ENCODE results near the gene KIF26B.

Gene KIF26B

DNA sequence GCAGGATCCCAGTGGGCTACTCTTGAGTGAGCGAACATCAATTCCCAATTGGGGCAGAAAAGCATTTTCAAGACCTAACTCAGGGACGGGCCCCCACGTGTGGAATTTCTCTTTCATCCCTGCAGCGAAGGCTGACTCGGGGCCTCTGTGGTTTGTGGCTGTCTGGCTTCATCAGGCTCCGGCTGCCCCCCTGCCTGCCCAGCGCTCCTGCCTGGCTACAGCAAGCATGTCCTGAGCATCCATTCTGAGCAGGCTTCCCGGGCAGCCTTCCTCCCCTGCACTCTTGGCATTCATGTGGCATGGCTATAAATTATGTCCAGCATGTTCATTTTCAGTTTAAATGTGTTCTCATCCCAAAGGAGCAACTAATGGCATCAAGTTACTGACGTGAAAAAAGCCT is 588.1 kb downstream of the KIF26B start:
- Histone ChIP-seq H3K9ac (ENCODE audit: low read length) (no peak overlapping the region), H3K9me2 (ENCODE audit: low read depth, low read length) (no peaks in the 10 kb centered on the region), H3K4me3 (ENCODE audit: low read depth, low read length, poor library complexity, severe bottlenecking) (no peak overlapping the region), H3K27ac (ENCODE audit: low read depth, low read length, poor library complexity, severe bottlenecking) (no peak overlapping the region), H3K36me3 (ENCODE audit: insufficient read depth, low read length) (no peaks in the 10 kb centered on the region), H3K79me2 (ENCODE audit: insufficient read depth, low read length) (no peaks in the 10 kb centered on the region), H4K20me1 (ENCODE audit: insufficient read depth, low read length) (no peaks in the 10 kb centered on the region), H2AFZ (ENCODE audit: low read length) (no peak overlapping the region), H3K4me1 (ENCODE audit: insufficient read depth, low read length, severe bottlenecking) (no peaks in the 10 kb centered on the region), H3K4me2 (ENCODE audit: low read length) (no peak overlapping the region), H3K27me3 (ENCODE audit: insufficient read depth, low read length) (no peaks in the 10 kb centered on the region), H3K9me3 (ENCODE audit: low read length) (no peaks in the 10 kb centered on the region), H3F3A (ENCODE audit: insufficient read depth, low read length) (no peaks in the 10 kb centered on the region)
- no peak for TF ChIP-seq EZH2 (IDR thresholded peaks at IDR 0.05; ENCODE audit: borderline replicate concordance, low read length)
- TF ChIP-seq, protein P1, sequence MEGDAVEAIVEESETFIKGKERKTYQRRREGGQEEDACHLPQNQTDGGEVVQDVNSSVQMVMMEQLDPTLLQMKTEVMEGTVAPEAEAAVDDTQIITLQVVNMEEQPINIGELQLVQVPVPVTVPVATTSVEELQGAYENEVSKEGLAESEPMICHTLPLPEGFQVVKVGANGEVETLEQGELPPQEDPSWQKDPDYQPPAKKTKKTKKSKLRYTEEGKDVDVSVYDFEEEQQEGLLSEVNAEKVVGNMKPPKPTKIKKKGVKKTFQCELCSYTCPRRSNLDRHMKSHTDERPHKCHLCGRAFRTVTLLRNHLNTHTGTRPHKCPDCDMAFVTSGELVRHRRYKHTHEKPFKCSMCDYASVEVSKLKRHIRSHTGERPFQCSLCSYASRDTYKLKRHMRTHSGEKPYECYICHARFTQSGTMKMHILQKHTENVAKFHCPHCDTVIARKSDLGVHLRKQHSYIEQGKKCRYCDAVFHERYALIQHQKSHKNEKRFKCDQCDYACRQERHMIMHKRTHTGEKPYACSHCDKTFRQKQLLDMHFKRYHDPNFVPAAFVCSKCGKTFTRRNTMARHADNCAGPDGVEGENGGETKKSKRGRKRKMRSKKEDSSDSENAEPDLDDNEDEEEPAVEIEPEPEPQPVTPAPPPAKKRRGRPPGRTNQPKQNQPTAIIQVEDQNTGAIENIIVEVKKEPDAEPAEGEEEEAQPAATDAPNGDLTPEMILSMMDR (IDR thresholded peaks at IDR 0.05; ENCODE audit: low read length), result no peak

DNA sequence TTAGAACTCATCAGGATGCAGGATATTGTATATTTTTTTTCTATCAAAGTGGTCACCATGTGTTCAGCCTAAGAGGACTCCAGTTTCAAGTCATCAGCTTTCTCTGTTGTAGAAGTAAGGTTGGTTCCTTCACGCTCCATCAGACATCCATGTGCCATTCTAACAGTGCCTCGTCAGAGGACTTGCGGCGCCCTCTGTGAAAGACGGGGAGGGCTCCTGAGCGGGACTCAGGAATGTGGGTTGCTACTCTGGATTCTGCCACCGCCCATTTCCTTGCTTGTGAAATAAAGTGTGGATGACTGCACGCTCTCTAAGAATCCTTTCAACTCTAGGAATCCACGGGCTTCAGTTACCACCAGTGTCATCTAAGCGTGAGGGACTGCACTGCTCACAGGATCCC is 593.5 kb downstream of the KIF26B start:
- no peaks in the 10 kb centered on the region for H3F3A ChIP-seq (ENCODE audit: insufficient read depth, low read length)
- no peaks in the 10 kb centered on the region; the same call in 1 of the 2 replicates for H3K36me3 ChIP-seq (ENCODE audit: insufficient read depth, low read length)
- H3K79me2 ChIP-seq (ENCODE audit: insufficient read depth, low read length), result no peaks in the 10 kb centered on the region
- peaks cover 2% of the 10 kb centered on the region for H3K4me1 ChIP-seq (ENCODE audit: insufficient read depth, low read length, severe bottlenecking)
- no peaks in the 10 kb centered on the region for H4K20me1 ChIP-seq (ENCODE audit: insufficient read depth, low read length)
- no peak overlapping the region for H3K9ac ChIP-seq (ENCODE audit: low read length)
- no peaks in the 10 kb centered on the region for H3K27me3 ChIP-seq (ENCODE audit: insufficient read depth, low read length)
- no peak overlapping the region for H2AFZ ChIP-seq (ENCODE audit: low read length)
- TF ChIP-seq EZH2 (IDR thresholded peaks at IDR 0.05; ENCODE audit: borderline replicate concordance, low read length), result no peak
- TF ChIP-seq, protein P1 (IDR thresholded peaks at IDR 0.05; ENCODE audit: low read length), result no peak
- H3K4me2 ChIP-seq (ENCODE audit: low read length), result no peak overlapping the region
- no peak overlapping the region for H3K4me3 ChIP-seq (ENCODE audit: low read depth, low read length, poor library complexity, severe bottlenecking)
- no peak overlapping the region for H3K27ac ChIP-seq (ENCODE audit: low read depth, low read length, poor library complexity, severe bottlenecking)
- H3K9me3 ChIP-seq (ENCODE audit: low read length), result no peaks in the 10 kb centered on the region
- no peaks in the 10 kb centered on the region for H3K9me2 ChIP-seq (ENCODE audit: low read depth, low read length)

GRCh38 chr1:245748646-245749045 is 593.9 kb downstream of the KIF26B start:
- Histone ChIP-seq H3K9ac (ENCODE audit: low read length) (no peak overlapping the region), H2AFZ (ENCODE audit: low read length) (no peak overlapping the region), H3K9me2 (ENCODE audit: low read depth, low read length) (no peaks in the 10 kb centered on the region), H3K9me3 (ENCODE audit: low read length) (no peaks in the 10 kb centered on the region), H3K27ac (ENCODE audit: low read depth, low read length, poor library complexity, severe bottlenecking) (no peak overlapping the region), H3K27me3 (ENCODE audit: insufficient read depth, low read length) (no peaks in the 10 kb centered on the region), H4K20me1 (ENCODE audit: insufficient read depth, low read length) (no peaks in the 10 kb centered on the region), H3F3A (ENCODE audit: insufficient read depth, low read length) (no peaks in the 10 kb centered on the region), H3K4me1 (ENCODE audit: insufficient read depth, low read length, severe bottlenecking) (peaks cover 7% of the 10 kb centered on the region), H3K79me2 (ENCODE audit: insufficient read depth, low read length) (no peaks in the 10 kb centered on the region), H3K4me2 (ENCODE audit: low read length) (no peak overlapping the region), H3K36me3 (ENCODE audit: insufficient read depth, low read length) (no peaks in the 10 kb centered on the region; the same call in 1 of the 2 replicates), H3K4me3 (ENCODE audit: low read depth, low read length, poor library complexity, severe bottlenecking) (no peak overlapping the region)
- TF ChIP-seq EZH2 (IDR thresholded peaks at IDR 0.05; ENCODE audit: borderline replicate concordance, low read length), result no peak

DNA sequence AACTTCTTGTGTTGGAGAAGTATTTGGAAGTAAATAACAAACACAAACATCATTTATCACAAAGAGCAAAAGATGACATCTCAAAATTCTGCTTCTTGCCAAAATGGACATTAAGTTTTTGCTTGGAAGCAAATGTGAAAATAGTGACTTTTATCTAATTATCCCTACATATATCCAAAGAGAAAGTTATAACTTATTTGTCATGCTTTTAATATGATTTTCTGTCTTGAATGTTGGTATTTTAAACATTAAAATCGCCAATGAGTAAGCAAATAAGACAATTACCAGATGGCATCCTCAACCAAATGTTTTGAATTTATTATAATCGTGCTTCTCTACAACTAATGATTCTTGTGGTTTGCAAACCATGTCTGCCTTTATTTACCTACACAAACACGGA is 594.3 kb downstream of the KIF26B start:
- Histone ChIP-seq H3K4me1 (ENCODE audit: insufficient read depth, low read length, severe bottlenecking) (peaks cover 11% of the 10 kb centered on the region), H3K9me2 (ENCODE audit: low read depth, low read length) (no peaks in the 10 kb centered on the region), H2AFZ (ENCODE audit: low read length) (no peak overlapping the region), H3K9me3 (ENCODE audit: low read length) (no peaks in the 10 kb centered on the region), H3F3A (ENCODE audit: insufficient read depth, low read length) (no peaks in the 10 kb centered on the region), H3K36me3 (ENCODE audit: insufficient read depth, low read length) (no peaks in the 10 kb centered on the region; the same call in 1 of the 2 replicates), H3K4me2 (ENCODE audit: low read length) (no peak overlapping the region), H3K9ac (ENCODE audit: low read length) (no peak overlapping the region), H3K27me3 (ENCODE audit: insufficient read depth, low read length) (no peaks in the 10 kb centered on the region), H3K79me2 (ENCODE audit: insufficient read depth, low read length) (no peaks in the 10 kb centered on the region), H3K27ac (ENCODE audit: low read depth, low read length, poor library complexity, severe bottlenecking) (no peak overlapping the region), H3K4me3 (ENCODE audit: low read depth, low read length, poor library complexity, severe bottlenecking) (no peak overlapping the region), H4K20me1 (ENCODE audit: insufficient read depth, low read length) (no peaks in the 10 kb centered on the region)
- no peak for TF ChIP-seq EZH2 (IDR thresholded peaks at IDR 0.05; ENCODE audit: borderline replicate concordance, low read length)
- TF ChIP-seq, protein P1 (IDR thresholded peaks at IDR 0.05; ENCODE audit: low read length), result no peak
